ENCODE measurements around the gene CHIA.
"Not testable (repeated sequence)": the region's sequence is repeated elsewhere in the genome, so short reads cannot be mapped to it uniquely, and the experiment has no call there.

CHIA gene

GRCh38 chr1:111358964-111359363 lies 68.3 kb downstream of the CHIA start:
- in situ Hi-C loops (cut with MboI; ENCODE audit: low pct_unique_long_range_greater_than_20kb, low sequenced_read_pairs) = no loop called here
- DNase-seq = no peak

GRCh38 chr1:111359376-111359775 lies 68.7 kb downstream of the CHIA start:
- DNase-seq = no peak

GRCh38 chr1:111360257-111360656 lies 69.6 kb downstream of the CHIA start:
- in situ Hi-C loops (cut with MboI; ENCODE audit: low pct_unique_long_range_greater_than_20kb, low sequenced_read_pairs); DNase-seq: not testable (repeated sequence)

More at GRCh38 chr1:111359376-111359775, 68.7 kb downstream of the CHIA start:
- in situ Hi-C loops (cut with MboI; ENCODE audit: low pct_unique_long_range_greater_than_20kb, low sequenced_read_pairs) = no loop called here

- in situ Hi-C loops (cut with MboI; ENCODE audit: low pct_unique_long_range_greater_than_20kb, low sequenced_read_pairs) = no loop called here
- DNase-seq = no peak
These were observed 71.1 kb downstream of the CHIA start for GRCh38 chr1:111361761-111362160.

GRCh38 chr1:111364690-111365089 lies 74.0 kb downstream of the CHIA start:
- DNase-seq = no peak
- in situ Hi-C loops (cut with MboI; ENCODE audit: low pct_unique_long_range_greater_than_20kb, low sequenced_read_pairs) = no loop called here

GRCh38 chr1:111366256-111366655 lies 75.6 kb downstream of the CHIA start:
- in situ Hi-C loops (cut with MboI; ENCODE audit: low pct_unique_long_range_greater_than_20kb, low sequenced_read_pairs) = no loop called here
- no peak for DNase-seq

GRCh38 chr1:111369177-111369576 lies 78.5 kb downstream of the CHIA start:
- no peak for DNase-seq
- in situ Hi-C loops (cut with MboI; ENCODE audit: low pct_unique_long_range_greater_than_20kb, low sequenced_read_pairs) = no loop called here

GRCh38 chr1:111369645-111370044 lies 79.0 kb downstream of the CHIA start:
- no peak for DNase-seq
- in situ Hi-C loops (cut with MboI; ENCODE audit: low pct_unique_long_range_greater_than_20kb, low sequenced_read_pairs) = no loop called here
